Colonic mucosa (tissue), 4 donors: ENCODE data around the gene TNN. TPM values are rescaled to one million over a fixed set of nuclear protein-coding genes. Genes with fewer than 3 reads are reported as not detected.

ENCODE experiments used
- DNase-seq: peaks from one replicate; pipeline ENCODE4 v3.0.0-alpha.2; 2020
- H3K27ac ChIP-seq: fragments of 200-600 bp; one replicate; pipeline ENCODE4 v1.8.0; 2021
- H3K27me3 ChIP-seq: fragments of 200-600 bp; one replicate; pipeline ENCODE4 v1.8.0; 2021
- H3K36me3 ChIP-seq: fragments of 200-600 bp; one replicate; pipeline ENCODE4 v1.8.0; 2021
- H3K4me1 ChIP-seq: fragments of 200-600 bp; one replicate; pipeline ENCODE4 v1.8.0; 2021; ENCODE audit warnings: mild to moderate bottlenecking
- H3K4me3 ChIP-seq: fragments of 200-600 bp; one replicate; pipeline ENCODE4 v1.8.0; 2021
- H3K9ac ChIP-seq, 2 donors: one replicate each; pipeline ENCODE4 v1.7.0; 2013; ENCODE audit warnings: control low read depth in 2 of 2, low read depth in 2 of 2, low read length in 2 of 2
- H3K9me3 ChIP-seq: fragments of 200-600 bp; one replicate; pipeline ENCODE4 v1.8.0; 2021
- intact Hi-C: fragments of 100-400 bp; cut with DNase I; formaldehyde crosslinking; loops from one replicate; pipeline ENCODE4 v1.14.1; 2022
- total RNA-seq, 2 donors: library from RNA; stranded (reverse); fragmentation: NEBNext Ultra II Directional in 1 of 2; extraction: Animal tissue kit (Norgen Biotek cat#: 25700) in 1 of 2; gene quantifications; one replicate each; pipeline ENCODE4 v1.2.1, GENCODE V29; 2021
- TF ChIP-seq, protein P1 (sequence below): fragments of 200-600 bp; IDR thresholded peaks from one replicate; pipeline ENCODE4 v1.8.0; 2022; ENCODE audit warnings: antibody characterized with exemption, mild to moderate bottlenecking
- donor health status: healthy.
- donor health status: DM: no; HTN: no; CAD: no.
- donor health status: DM: no; HTN: no; CAD: no.

TNN gene
- total RNA-seq, 2 donors from 2014 or later, result 0.07 to 0.13 TPM

DNA sequence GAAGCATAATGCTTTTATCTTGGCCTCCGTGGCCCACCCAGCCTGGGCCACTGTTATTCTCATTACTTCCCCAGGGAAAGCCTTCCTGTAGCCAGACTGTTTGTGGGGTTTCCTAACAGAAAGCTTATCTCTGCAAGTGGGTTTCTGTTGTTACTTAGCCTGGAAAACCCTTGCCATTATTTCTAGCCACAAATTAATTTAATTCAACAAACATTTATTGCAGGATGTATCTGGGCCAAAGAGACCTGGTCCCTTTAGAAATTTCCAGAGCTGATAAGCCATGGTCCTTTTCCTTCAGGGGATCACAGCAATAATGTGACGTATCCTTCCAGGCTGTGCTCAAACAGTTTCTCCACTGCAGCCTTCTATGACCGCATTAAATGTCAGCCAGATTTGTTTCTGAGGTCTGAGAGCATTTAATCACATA, 20.9 kb downstream of the TNN start:
- TF ChIP-seq, protein P1, sequence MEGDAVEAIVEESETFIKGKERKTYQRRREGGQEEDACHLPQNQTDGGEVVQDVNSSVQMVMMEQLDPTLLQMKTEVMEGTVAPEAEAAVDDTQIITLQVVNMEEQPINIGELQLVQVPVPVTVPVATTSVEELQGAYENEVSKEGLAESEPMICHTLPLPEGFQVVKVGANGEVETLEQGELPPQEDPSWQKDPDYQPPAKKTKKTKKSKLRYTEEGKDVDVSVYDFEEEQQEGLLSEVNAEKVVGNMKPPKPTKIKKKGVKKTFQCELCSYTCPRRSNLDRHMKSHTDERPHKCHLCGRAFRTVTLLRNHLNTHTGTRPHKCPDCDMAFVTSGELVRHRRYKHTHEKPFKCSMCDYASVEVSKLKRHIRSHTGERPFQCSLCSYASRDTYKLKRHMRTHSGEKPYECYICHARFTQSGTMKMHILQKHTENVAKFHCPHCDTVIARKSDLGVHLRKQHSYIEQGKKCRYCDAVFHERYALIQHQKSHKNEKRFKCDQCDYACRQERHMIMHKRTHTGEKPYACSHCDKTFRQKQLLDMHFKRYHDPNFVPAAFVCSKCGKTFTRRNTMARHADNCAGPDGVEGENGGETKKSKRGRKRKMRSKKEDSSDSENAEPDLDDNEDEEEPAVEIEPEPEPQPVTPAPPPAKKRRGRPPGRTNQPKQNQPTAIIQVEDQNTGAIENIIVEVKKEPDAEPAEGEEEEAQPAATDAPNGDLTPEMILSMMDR, result no peak
- no peak overlapping the region for H3K4me3 ChIP-seq
- H3K9ac ChIP-seq, result no peak overlapping the region
- no peaks in the 10 kb centered on the region for H3K9me3 ChIP-seq
- no peaks in the 10 kb centered on the region for H3K4me1 ChIP-seq
- no peak overlapping the region for H3K27ac ChIP-seq
- intact Hi-C loops, result no loop called here
- H3K36me3 ChIP-seq, result no peaks in the 10 kb centered on the region
- no peaks in the 10 kb centered on the region for H3K27me3 ChIP-seq
- no peak for DNase-seq

DNA sequence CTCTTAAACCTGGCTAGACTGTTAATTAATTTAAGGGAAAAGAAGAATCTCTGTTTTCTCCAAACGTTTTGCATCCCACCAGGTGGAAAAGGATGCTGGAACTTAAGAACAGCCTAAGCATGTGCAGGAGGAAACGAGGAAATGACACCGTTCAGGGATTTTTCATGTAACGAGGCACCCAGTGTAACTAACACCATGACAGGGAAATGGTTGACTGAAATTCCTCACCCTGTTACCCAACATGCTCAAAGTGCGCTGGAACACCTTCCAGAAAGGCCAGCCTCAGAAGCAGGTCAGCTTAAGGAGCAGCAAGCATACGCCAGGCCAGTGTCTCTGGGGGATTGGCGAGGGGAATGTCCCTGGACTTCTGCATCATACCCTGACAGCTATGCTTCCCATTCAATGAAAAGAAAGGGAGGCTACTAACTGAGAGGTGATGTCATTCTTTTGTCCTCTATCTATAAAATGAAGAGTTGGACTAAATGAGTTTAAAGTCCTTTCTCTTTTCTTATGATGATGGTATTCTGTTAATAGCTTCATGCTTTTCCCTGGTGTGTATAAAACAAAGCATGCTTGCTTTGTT, 21.6 kb downstream of the TNN start:
- TF ChIP-seq, protein P1, result no peak
- no peaks in the 10 kb centered on the region for H3K27me3 ChIP-seq
- DNase-seq, result no peak
- H3K4me3 ChIP-seq, result no peak overlapping the region
- no peak overlapping the region for H3K27ac ChIP-seq
- H3K9me3 ChIP-seq, result no peaks in the 10 kb centered on the region
- H3K9ac ChIP-seq, result no peak overlapping the region
- no peaks in the 10 kb centered on the region for H3K4me1 ChIP-seq
- intact Hi-C loops, result no loop called here
- no peaks in the 10 kb centered on the region for H3K36me3 ChIP-seq

DNA sequence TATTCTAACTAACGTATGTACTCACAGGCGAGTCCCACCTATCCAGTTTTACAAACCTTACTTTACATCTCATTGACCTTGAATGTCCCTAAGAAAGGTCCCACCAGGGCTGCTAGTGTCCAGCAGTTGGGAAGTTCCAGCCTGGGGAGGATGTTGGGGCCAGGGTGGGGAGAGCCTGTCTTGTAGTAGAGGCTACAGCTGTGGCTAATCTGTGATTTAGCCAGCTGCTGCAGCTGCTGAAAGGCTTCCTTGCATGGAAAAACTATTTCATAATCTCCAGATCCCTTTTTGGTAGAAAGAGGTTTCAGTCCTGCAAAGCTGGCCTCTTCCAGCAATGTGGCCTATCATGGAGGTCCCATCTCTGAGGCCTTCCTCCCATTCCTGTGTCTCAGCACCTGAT, 23.1 kb downstream of the TNN start:
- no peak overlapping the region for H3K9ac ChIP-seq
- H3K9me3 ChIP-seq, result no peaks in the 10 kb centered on the region
- no peak overlapping the region for H3K27ac ChIP-seq
- TF ChIP-seq, protein P1, result no peak
- H3K27me3 ChIP-seq, result no peaks in the 10 kb centered on the region
- H3K4me1 ChIP-seq, result no peaks in the 10 kb centered on the region
- DNase-seq, result no peak
- intact Hi-C loops, result no loop called here
- H3K36me3 ChIP-seq, result no peaks in the 10 kb centered on the region
- H3K4me3 ChIP-seq, result no peak overlapping the region

DNA sequence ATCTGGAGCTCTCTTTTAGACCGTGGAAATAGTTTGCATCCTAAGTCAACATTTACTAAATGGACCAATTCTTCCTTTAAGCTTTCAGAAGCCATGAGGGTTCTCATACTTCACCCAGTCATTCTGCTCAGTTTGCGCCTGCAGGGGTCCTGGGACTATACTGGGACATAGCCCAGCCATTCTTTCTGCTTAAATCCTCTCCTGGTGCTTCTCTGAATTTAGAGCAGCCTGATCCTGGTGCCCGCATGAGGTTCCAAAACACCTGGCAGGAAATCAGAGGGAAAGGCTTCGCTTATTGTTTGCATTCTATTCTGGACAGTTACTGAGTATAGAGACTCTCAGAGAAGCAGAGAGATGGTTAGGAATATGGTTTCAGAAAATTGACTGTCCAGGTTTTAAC, 27.0 kb downstream of the TNN start:
- intact Hi-C loops, result no loop called here
- no peaks in the 10 kb centered on the region for H3K36me3 ChIP-seq
- no peaks in the 10 kb centered on the region for H3K4me1 ChIP-seq
- TF ChIP-seq, protein P1, result no peak
- H3K27ac ChIP-seq, result no peak overlapping the region
- no peak overlapping the region for H3K4me3 ChIP-seq
- no peaks in the 10 kb centered on the region for H3K27me3 ChIP-seq
- DNase-seq, result no peak
- no peak overlapping the region for H3K9ac ChIP-seq
- no peaks in the 10 kb centered on the region for H3K9me3 ChIP-seq

DNA sequence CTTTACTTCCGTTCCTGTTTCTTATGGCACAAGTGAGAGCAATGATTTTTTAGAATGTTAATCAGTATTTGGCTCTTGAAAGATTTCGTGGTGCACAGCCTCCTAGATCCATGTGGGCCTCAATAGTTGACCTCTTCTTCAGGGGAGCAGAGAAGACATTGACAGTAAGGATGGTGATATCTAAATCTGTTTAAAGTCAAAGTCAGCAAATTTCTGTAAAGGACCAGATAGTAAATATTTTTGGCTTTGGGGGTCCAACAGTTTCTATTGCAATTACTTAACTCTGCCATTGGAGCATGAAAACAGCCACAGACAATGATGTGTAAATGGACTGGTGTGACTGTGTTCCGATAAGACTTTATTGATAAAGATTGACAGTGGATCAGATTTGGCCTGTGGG, 27.4 kb downstream of the TNN start:
- intact Hi-C loops, result no loop called here
- no peak overlapping the region for H3K9ac ChIP-seq
- TF ChIP-seq, protein P1, result no peak
- no peak overlapping the region for H3K4me3 ChIP-seq
- no peak overlapping the region for H3K27ac ChIP-seq
- no peaks in the 10 kb centered on the region for H3K36me3 ChIP-seq
- no peaks in the 10 kb centered on the region for H3K27me3 ChIP-seq
- no peaks in the 10 kb centered on the region for H3K9me3 ChIP-seq
- no peak for DNase-seq
- H3K4me1 ChIP-seq, result no peaks in the 10 kb centered on the region
